ENCODE measurements around the gene ZCWPW1. TPM values are rescaled to one million over a fixed set of nuclear protein-coding genes. Genes with fewer than 3 reads are reported as not detected.

Gene ZCWPW1
- total RNA-seq, 4 donors from 2014 or later: 1.8 to 19.8 (median 3.6) TPM

DNA sequence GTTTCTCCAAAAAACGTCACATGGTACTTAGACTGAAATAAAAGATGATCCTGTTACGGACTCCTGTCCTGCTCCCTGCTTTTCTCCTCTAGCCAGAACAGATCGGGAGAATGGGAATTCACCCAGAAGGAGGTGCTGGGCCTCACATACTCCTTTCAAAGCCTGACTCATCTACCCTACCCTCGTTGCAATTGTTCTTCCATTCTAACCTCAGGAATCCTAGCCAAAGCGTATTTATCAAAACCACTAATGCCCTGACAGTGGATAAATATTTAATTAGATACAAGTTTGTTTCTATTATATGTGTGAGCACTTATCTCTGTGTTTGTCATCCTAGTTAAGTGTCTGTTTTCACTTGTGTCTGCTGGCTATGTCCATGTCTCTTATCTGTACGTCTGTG lies 21.7 kb downstream of the ZCWPW1 start:
- no peak for TF ChIP-seq POLR2A (IDR thresholded peaks at IDR 0.05)
- TF ChIP-seq, protein P1, sequence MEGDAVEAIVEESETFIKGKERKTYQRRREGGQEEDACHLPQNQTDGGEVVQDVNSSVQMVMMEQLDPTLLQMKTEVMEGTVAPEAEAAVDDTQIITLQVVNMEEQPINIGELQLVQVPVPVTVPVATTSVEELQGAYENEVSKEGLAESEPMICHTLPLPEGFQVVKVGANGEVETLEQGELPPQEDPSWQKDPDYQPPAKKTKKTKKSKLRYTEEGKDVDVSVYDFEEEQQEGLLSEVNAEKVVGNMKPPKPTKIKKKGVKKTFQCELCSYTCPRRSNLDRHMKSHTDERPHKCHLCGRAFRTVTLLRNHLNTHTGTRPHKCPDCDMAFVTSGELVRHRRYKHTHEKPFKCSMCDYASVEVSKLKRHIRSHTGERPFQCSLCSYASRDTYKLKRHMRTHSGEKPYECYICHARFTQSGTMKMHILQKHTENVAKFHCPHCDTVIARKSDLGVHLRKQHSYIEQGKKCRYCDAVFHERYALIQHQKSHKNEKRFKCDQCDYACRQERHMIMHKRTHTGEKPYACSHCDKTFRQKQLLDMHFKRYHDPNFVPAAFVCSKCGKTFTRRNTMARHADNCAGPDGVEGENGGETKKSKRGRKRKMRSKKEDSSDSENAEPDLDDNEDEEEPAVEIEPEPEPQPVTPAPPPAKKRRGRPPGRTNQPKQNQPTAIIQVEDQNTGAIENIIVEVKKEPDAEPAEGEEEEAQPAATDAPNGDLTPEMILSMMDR (IDR thresholded peaks at IDR 0.05): no peak
- Histone ChIP-seq H3K4me1 (no peaks in the 10 kb centered on the region), H3K27me3 (no peaks in the 10 kb centered on the region), H3K27ac (no peak overlapping the region), H3K9me3 (no peaks in the 10 kb centered on the region), H3K36me3 (no peaks in the 10 kb centered on the region), H3K4me3 (no peak overlapping the region)
- DNase-seq: no peak

DNA sequence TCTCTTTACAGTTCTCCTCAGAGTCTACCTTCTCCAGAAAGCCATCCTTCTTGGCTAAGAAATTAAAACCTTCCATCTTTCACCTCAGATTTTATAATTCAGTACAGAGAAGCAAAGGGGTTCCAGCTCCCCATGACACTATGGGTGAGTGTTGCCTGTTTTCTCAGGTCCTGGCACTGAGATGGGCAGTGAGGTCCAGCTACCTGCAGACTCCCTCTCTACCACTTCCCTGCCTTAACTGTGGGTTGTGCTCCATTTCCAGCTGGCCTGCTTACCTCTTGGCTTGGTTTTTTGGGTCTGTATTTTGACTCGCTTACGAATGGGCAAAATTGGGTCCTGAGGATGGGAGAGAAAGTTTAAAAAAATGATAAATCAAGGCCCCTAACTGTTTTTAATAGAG lies 26.3 kb downstream of the ZCWPW1 start:
- no peak for DNase-seq
- Histone ChIP-seq H3K4me3 (no peak overlapping the region), H3K4me1 (no peaks in the 10 kb centered on the region), H3K36me3 (no peaks in the 10 kb centered on the region), H3K9me3 (no peaks in the 10 kb centered on the region), H3K27ac (no peak overlapping the region), H3K27me3 (no peaks in the 10 kb centered on the region)
- TF ChIP-seq, protein P1 (IDR thresholded peaks at IDR 0.05): no peak
- TF ChIP-seq POLR2A (IDR thresholded peaks at IDR 0.05): no peak

DNA sequence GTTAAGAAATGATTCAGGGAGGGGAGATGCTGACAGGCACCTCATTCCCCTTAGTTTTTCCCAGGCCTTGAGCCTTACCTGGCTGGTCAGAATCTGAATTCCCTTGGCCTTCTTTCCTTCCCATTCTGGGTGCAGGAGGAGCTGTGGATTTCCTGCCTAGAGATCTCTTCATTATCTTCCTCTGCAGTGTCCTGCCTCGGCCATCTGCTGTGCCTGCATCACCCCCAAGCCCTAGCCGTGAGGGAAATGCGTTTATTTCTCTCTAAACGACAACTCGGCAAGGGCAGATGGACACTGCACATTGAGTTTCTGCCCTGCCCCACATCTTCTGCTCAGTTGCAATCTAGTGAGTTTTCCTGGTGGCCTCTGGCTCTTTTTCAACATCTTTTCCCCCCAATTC lies 26.7 kb downstream of the ZCWPW1 start:
- H3K4me3 ChIP-seq: no peak overlapping the region
- H3K9me3 ChIP-seq: no peaks in the 10 kb centered on the region
- no peaks in the 10 kb centered on the region for H3K36me3 ChIP-seq
- TF ChIP-seq, protein P1 (IDR thresholded peaks at IDR 0.05): no peak
- no peak for TF ChIP-seq POLR2A (IDR thresholded peaks at IDR 0.05)
- H3K4me1 ChIP-seq: no peaks in the 10 kb centered on the region
- no peak overlapping the region for H3K27ac ChIP-seq
- DNase-seq: no peak
- no peaks in the 10 kb centered on the region for H3K27me3 ChIP-seq

DNA sequence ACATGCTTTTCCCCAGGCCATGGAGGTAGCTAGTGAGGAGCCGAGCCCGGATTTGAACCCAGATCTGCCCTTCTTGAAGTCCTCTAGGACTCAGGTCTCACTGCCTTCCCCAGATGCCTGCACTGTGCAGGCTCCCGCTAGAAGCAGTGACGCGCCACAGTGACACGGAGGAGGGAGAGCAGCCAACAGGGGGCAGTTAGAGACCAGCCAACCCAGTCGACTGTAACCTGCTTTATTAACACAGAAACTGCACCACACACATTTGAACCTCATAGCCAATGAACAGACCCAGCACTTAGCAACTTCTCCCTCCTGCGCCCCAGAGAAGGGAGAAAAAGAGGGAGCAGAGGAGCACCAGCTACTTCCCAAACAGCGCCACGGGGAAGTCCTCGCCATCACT lies 27.8 kb downstream of the ZCWPW1 start:
- Histone ChIP-seq H3K4me1 (peaks cover 0 to 4% (median 1%) of the 10 kb centered on the region in 4 donors), H3K27ac (no peak overlapping the region), H3K9me3 (no peaks in the 10 kb centered on the region), H3K4me3 (no peak overlapping the region), H3K36me3 (no peaks in the 10 kb centered on the region), H3K27me3 (no peaks in the 10 kb centered on the region)
- TF ChIP-seq, protein P1 (IDR thresholded peaks at IDR 0.05): no peak
- TF ChIP-seq POLR2A (IDR thresholded peaks at IDR 0.05): no peak
- no peak for DNase-seq

DNA sequence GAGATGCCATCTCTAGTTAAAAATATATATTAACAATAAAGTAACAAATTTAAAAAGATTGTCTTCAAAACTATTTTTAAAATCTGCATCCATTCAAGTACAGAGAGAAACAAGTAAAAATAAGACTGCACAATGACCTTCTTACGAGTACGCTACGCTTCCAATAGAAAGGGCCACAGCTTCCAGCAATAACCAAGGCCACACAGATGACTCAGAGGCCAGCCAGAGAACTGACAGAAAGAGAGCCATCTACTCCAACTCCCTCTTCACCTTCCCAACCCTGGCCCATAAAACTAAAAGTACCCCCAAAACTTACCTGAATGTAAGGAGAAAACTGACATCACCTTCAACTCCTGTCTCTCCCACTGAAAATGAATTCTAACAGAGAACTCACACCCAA lies 28.5 kb downstream of the ZCWPW1 start:
- TF ChIP-seq, protein P1 (IDR thresholded peaks at IDR 0.05): no peak
- TF ChIP-seq POLR2A (IDR thresholded peaks at IDR 0.05): no peak
- Histone ChIP-seq H3K27ac (no peak overlapping the region), H3K27me3 (no peaks in the 10 kb centered on the region), H3K36me3 (no peaks in the 10 kb centered on the region), H3K4me3 (no peak overlapping the region), H3K4me1 (peaks cover 0 to 4% (median 1%) of the 10 kb centered on the region in 4 donors), H3K9me3 (no peaks in the 10 kb centered on the region)
- no peak for DNase-seq

DNA sequence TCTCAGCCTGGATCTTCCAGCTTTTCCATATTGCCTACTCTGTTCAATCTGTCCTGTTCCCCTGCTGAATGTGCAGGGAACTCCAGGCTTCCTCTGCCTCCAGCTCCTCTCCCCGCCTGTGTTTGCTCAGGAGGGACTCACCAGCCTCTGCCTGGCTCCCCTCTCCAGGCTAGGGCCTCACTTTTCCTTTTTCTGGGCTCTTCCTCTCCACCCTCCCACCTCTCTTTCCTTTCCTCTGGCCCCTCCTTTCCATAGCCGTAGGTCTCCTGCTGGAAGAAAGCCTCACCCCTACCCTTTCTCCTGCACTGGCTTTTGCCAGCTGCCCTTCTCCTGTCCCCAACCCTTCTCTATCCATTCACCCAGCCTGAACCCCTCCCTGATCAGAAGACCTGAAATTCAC lies 30.3 kb downstream of the ZCWPW1 start:
- Histone ChIP-seq H3K4me3 (no peak overlapping the region), H3K4me1 (peaks cover 0 to 4% (median 1%) of the 10 kb centered on the region in 4 donors), H3K27me3 (no peaks in the 10 kb centered on the region), H3K27ac (no peak overlapping the region), H3K36me3 (no peaks in the 10 kb centered on the region), H3K9me3 (no peaks in the 10 kb centered on the region)
- TF ChIP-seq, protein P1 (IDR thresholded peaks at IDR 0.05): no peak
- TF ChIP-seq POLR2A (IDR thresholded peaks at IDR 0.05): no peak
- DNase-seq: no peak

Measured in Peyer's patch (tissue), 4 donors.